Neuron (in vitro differentiated cells): ENCODE data around the gene L3MBTL3.
"Not testable (repeated sequence)": the region's sequence is repeated elsewhere in the genome, so short reads cannot be mapped to it uniquely, and the experiment has no call there.

Source experiments
- H2AFZ ChIP-seq: one replicate; pipeline ENCODE4 v1.6.1; 2013; ENCODE audit warnings: low read depth, mild to moderate bottlenecking, inconsistent platforms, low read length, moderate library complexity
- H3K27me3 ChIP-seq: one replicate; pipeline ENCODE4 v1.6.1; 2013; ENCODE audit warnings: low read length; ENCODE audit not compliant: insufficient read depth
- H3K36me3 ChIP-seq: one replicate; pipeline ENCODE4 v1.6.1; 2013; ENCODE audit warnings: low read length; ENCODE audit not compliant: insufficient read depth
- H3K4me1 ChIP-seq: one replicate; pipeline ENCODE4 v1.6.1; 2013; ENCODE audit warnings: low read length; ENCODE audit not compliant: insufficient read depth
- H3K4me3 ChIP-seq: 2 replicates; pipeline ENCODE4 v1.5.1; 2013; ENCODE audit warnings: mild to moderate bottlenecking, low read length, moderate library complexity
- H3K9me3 ChIP-seq: one replicate; pipeline ENCODE4 v1.6.1; 2013; ENCODE audit warnings: low read length

Gene L3MBTL3

DNA sequence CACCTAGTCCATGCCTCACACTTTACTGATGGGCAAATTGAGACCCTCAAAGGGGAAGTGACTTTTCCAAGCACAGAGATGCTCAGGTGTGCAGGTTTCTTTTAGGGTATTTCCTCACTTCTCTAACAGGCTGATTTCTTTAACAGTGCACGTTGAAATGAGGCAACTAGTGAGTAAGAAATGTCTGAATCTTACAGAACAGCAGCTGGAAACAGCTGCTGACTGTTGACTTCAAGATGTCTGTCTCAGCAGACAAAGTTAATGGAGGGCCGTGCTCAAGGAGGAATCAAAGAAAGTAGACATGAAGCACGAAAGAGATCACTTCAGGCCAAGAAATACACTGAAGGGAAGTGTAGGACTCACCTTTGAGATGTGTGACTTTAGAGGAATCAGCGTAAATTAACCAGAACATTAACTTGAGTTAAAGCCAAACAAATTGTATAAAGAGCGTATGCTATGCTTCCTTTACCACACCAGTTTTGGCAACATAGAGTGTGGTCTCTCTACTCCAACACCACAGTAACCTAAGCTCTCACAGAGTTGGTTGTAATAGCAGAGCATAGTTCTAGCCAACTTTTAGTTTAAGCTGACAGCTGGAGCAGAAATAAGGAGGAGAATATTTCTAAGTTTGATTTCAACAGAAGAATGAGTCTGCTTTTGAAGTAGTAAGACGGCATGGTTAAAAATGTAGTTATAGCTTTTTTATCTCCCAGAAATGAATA lies 143.5 kb downstream of the L3MBTL3 start:
- Histone ChIP-seq H3K4me3 (no peak overlapping the region), H3K36me3 (no peaks in the 10 kb centered on the region), H3K4me1 (peaks cover 3% of the 10 kb centered on the region), H2AFZ (no peak overlapping the region), H3K9me3 (peaks cover 4% of the 10 kb centered on the region), H3K27me3 (no peaks in the 10 kb centered on the region)

GRCh38 chr6:130162421-130162820 lies 144.0 kb downstream of the L3MBTL3 start:
- Histone ChIP-seq H3K27me3 (no peaks in the 10 kb centered on the region), H3K36me3 (no peaks in the 10 kb centered on the region), H3K9me3 (peaks cover 4% of the 10 kb centered on the region), H3K4me1 (peaks cover 3% of the 10 kb centered on the region), H3K4me3 (no peak overlapping the region), H2AFZ (no peak overlapping the region)

- Histone ChIP-seq H3K27me3 (no peaks in the 10 kb centered on the region), H3K36me3 (no peaks in the 10 kb centered on the region), H2AFZ (no peak overlapping the region), H3K9me3 (peaks cover 4% of the 10 kb centered on the region), H3K4me1 (peaks cover 3% of the 10 kb centered on the region), H3K4me3 (no peak overlapping the region)
Observed at GRCh38 chr6:130163266-130163665, 144.9 kb downstream of the L3MBTL3 start.

DNA sequence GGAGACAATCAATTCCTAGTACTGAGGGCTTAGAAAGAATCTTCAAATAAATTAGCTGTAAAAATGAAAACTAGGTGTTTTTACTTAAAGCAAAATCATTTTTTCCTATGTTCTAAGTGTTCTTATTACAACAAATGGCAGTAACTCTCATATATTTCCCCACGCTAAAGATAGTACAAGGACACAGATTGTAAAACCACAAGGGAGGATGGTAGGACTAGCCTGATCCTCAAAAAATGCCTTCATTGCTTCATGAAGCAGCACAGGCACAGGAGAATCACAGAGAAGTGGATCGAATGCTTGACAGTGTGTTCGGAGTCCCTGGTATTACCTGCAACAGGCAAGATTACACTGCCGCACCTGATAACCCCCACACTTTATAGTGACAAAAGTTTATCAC lies 145.9 kb downstream of the L3MBTL3 start:
- H3K27me3 ChIP-seq = no peaks in the 10 kb centered on the region
- H2AFZ ChIP-seq = no peak overlapping the region
- H3K9me3 ChIP-seq = no peaks in the 10 kb centered on the region
- peaks cover 3% of the 10 kb centered on the region for H3K4me1 ChIP-seq
- H3K4me3 ChIP-seq = no peak overlapping the region
- H3K36me3 ChIP-seq = no peaks in the 10 kb centered on the region

DNA sequence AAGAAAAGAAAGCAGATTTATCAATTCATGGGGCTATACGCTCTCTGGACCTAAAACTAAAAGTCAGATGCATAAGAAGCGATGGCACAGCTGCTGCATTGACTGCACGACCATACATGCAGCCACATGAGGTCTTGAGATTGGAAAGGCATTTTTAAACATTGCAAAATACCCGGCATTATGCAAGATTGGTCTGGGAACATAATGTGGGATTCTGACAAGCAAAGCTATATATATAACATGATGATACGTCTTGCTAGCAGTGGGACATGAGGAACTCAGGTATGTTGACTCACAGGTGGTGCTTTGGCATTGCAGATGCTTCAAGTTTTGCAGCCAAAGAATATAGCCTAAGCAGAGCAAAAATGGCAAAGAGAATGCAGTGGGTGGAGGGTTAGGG lies 149.3 kb downstream of the L3MBTL3 start:
- Histone ChIP-seq H3K9me3 (no peaks in the 10 kb centered on the region), H2AFZ (no peak overlapping the region), H3K4me1 (peaks cover 3% of the 10 kb centered on the region), H3K27me3 (no peaks in the 10 kb centered on the region), H3K4me3 (no peak overlapping the region), H3K36me3 (no peaks in the 10 kb centered on the region)

- H2AFZ ChIP-seq = not testable (repeated sequence)
Observed at GRCh38 chr6:130170160-130170559, 151.8 kb downstream of the L3MBTL3 start.

GRCh38 chr6:130173377-130174004 lies 155.1 kb downstream of the L3MBTL3 start:
- H3K4me3 ChIP-seq, H3K9me3 ChIP-seq, H3K4me1 ChIP-seq, H3K27me3 ChIP-seq, H3K36me3 ChIP-seq, H2AFZ ChIP-seq: not testable (repeated sequence)

More at GRCh38 chr6:130170160-130170559, 151.8 kb downstream of the L3MBTL3 start:
- H3K4me3 ChIP-seq, H3K4me1 ChIP-seq, H3K36me3 ChIP-seq, H3K27me3 ChIP-seq, H3K9me3 ChIP-seq: not testable (repeated sequence)

DNA sequence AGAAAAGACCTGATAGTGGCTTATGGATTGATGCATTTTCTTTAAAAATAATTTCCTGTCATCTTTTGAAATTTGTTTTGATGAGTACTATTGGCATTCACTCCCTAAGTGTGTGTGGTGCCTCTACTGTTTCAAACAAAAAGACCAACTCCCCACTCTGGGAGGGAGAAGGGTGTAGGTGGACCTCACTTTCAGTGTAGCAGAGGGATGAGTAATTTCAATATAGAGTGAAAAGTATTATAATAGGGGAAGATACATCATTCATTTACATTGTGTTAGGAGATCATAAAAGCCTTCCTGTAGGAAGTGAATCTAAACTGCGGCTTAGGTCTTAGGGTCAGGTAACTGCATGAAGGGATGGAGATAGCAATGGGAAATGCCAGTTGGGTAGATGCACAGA lies 158.0 kb downstream of the L3MBTL3 start:
- Histone ChIP-seq H3K4me3 (no peak overlapping the region), H2AFZ (no peak overlapping the region), H3K36me3 (no peaks in the 10 kb centered on the region), H3K9me3 (no peaks in the 10 kb centered on the region), H3K27me3 (no peaks in the 10 kb centered on the region), H3K4me1 (no peaks in the 10 kb centered on the region)

- Histone ChIP-seq H3K36me3 (no peaks in the 10 kb centered on the region), H3K4me1 (no peaks in the 10 kb centered on the region), H3K4me3 (no peak overlapping the region), H3K27me3 (no peaks in the 10 kb centered on the region), H3K9me3 (no peaks in the 10 kb centered on the region), H2AFZ (no peak overlapping the region)
Observed at GRCh38 chr6:130178692-130179091, 160.3 kb downstream of the L3MBTL3 start.

DNA sequence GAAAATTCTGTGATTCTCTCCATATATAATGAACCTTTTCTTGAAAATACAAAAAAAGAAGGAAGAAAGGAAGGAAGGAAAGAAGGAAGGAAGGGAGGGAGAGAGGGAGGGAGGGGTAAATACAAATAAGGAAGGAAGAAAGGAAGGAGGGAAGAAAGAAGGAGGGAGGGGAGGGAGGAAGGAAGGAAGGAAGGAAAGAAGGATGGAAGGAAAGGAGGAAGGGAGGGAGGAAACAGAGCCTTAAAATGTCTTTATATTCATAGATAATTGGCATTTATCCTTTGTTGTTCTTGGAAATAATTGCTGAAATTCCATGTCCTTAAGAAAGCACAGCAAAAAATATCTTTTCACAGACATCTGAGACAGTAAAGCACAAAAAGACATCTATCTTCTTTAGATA lies 164.1 kb downstream of the L3MBTL3 start:
- Histone ChIP-seq H3K4me1 (no peaks in the 10 kb centered on the region), H3K4me3 (no peak overlapping the region), H3K36me3 (no peaks in the 10 kb centered on the region), H2AFZ (no peak overlapping the region), H3K27me3 (no peaks in the 10 kb centered on the region), H3K9me3 (no peaks in the 10 kb centered on the region)

DNA sequence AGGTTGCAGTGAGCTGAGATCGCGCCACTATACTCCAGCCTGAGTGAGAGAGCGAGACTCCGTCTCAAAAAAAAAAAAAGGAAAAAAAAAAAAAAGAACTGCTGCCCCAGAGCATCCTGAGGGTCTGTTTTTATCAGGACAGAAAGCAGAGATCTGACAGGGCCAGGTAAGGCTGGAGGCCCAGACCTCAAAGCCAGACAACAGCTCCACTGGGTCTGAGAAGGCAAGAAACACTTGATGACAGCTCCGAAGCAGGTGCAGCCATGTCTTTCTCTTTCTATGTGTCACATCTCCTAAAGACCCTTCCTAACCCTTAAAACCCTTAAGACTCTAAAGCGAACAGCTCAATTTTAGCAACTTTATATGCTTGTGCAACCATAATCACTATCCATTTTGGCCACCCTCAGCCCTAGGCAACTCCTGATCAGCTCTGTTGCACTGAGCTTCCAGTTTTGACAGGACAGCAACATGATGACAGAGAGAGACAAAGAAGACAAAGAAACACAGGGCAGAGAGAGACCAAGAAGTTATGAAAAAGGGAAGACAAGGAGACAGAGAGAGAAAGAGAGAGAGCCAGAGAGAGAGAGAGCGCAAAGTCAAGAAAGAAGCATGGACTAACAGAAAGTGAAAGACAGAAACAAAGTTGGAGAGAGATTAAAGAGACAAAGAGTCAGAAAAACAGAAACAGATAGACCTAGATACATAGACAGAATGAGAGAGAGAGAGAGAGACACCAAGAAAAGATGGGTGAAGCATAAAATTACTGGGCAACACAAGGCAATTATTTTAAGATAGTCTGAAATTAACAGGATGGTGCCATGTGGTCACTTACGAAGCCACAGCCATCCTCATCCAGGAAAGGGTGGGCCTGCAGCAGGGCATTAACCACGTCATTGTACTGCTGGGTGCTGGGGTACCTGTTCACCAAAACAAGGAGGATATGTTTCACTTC lies 165.2 kb downstream of the L3MBTL3 start:
- Histone ChIP-seq H3K4me1 (no peaks in the 10 kb centered on the region), H3K36me3 (no peaks in the 10 kb centered on the region), H3K9me3 (no peaks in the 10 kb centered on the region), H3K4me3 (no peak overlapping the region), H3K27me3 (no peaks in the 10 kb centered on the region), H2AFZ (peak overlapping the region; percentile 54)

- Histone ChIP-seq H3K9me3 (no peaks in the 10 kb centered on the region), H2AFZ (no peak overlapping the region), H3K4me3 (no peak overlapping the region), H3K4me1 (no peaks in the 10 kb centered on the region), H3K27me3 (no peaks in the 10 kb centered on the region), H3K36me3 (no peaks in the 10 kb centered on the region)
Observed at GRCh38 chr6:130185658-130186057, 167.3 kb downstream of the L3MBTL3 start.
